T-helper 2 cell treated with Interferon-gamma antibody and Interleukin-4, amounts not matched to agents 100 ng/mL and 5 ng/mL, for 36 hours (primary cell): ENCODE results near the gene BOC. TPM values are rescaled to one million over a fixed set of nuclear protein-coding genes. Genes with fewer than 3 reads are reported as not detected.

Experiments used
- intact Hi-C: fragments of 100-400 bp; cut with micrococcal nuclease; formaldehyde crosslinking; loops from one replicate; pipeline ENCODE4 v1.15.1; 2023
- total RNA-seq: library from RNA; stranded (reverse); gene quantifications from 2 replicates; pipeline ENCODE4 v1.2.3, GENCODE V29; 2022

The BOC gene
- total RNA-seq, 1 donor from 2014 or later: 0.27 TPM

DNA sequence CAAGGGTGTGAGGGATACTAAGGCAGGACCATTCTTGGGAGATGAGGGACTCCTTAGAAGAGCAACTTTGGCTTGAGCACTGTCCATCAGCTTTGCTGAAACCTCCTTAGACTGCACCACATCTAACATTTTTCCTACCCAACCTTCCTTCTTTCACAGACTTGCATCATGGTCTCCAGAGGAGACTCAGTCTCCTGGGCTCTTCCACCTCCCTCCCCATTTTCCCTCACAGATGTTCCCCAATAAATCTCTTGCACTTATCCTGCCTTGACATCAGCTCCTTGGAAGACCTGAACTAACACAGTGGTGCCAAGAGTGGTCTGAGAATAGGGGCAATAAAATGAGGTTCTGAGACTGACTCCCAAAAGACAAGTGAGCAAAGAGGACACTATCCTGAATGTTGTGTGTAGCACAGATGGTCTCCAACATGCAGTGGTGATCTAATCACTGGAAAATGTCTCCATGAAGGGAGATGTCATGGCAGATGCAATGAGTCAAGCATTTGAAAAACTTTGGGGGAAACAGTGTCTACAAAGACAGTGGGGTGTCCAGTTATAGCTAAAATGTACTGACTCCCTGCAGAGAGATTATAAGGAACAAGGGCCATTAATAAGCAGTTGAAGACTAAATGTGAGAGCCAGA, 26.0 kb upstream of the BOC start:
- intact Hi-C loops: no loop called here

DNA sequence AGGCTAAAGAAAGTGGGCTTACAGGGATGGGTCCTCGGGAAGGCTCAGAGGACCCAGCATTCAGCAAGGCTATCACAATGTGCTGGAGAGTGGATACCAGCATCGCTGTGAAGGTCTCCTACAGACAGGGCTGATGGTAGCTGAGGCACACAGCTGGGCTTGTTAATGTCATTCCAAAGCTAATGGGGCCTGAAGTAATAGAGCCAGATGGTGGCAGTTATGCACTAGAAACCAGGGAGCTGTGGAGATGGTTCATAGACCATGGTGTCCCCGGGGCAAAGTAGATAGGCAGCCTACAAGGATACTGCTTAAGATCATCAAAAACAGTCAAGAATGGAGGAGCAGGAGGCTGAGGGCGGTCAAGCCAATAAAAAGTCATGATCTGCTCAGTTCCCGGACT, 24.8 kb upstream of the BOC start:
- intact Hi-C loops: no loop called here

DNA sequence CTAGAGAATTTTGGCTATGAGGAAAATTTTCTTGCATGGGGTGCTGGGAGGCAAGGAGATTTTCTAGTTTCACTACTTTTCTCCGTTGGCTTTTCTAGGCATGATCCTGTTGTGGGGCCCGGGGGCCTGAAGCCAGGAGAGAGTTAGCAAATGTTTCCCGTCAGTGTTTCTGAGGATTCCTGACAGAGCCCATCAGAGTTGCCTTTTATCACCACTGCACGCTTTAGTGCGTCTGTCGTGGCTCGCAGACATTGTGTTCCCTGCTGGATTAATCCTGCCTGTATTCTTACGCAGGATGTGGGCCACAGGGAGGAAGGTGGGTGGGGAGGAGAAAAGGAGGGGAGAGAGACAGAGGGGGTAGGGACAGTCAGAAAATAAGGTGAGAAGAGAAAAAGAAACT, 18.1 kb upstream of the BOC start:
- intact Hi-C loops: no loop called here

DNA sequence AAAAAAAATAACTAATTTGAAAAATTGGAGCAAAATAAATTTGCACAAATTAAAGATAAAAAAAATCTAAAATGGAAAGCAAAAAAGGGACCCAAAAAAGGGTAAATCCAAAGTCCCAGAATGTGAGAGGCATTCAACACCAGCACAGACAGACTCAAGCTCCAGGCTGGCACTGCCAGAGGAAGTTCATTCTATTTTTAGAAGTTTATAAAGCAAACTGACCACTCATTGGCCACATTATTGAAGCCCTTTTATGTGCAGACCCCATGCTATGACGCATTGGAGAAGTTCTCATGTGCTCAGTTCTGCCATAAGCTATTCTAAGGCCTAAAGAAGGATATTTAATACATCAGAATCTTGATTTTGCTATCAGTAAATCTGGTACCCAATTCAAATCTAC, 17.6 kb upstream of the BOC start:
- intact Hi-C loops: no loop called here

DNA sequence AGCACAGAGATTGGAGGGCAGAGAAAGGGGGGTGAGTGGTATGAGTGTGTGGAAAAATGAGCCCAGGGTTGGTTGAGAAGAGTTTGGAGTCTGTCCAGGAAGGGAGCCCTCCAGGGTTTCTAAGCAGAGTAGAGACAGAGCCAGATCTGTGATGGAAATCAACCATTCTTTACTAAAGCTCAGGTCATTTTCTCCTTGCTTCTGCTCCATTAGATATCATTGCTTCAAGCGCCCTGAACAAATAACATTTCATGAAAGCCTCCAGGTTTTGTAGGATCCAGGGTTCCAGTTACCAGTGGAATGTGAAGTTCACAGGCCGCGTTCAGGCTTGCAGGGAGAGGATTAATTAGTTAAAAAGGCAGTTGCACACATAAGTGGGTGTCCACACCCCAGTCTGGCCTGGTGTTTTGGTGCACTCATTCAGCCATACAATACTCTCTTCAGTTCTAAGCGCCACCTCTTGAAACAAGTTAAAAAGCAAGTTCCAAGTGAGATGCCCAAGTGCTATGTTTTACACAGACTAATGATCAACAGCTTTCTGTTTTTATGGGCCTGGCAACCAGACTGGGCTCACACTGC, 16.4 kb upstream of the BOC start:
- intact Hi-C loops: no loop called here

DNA sequence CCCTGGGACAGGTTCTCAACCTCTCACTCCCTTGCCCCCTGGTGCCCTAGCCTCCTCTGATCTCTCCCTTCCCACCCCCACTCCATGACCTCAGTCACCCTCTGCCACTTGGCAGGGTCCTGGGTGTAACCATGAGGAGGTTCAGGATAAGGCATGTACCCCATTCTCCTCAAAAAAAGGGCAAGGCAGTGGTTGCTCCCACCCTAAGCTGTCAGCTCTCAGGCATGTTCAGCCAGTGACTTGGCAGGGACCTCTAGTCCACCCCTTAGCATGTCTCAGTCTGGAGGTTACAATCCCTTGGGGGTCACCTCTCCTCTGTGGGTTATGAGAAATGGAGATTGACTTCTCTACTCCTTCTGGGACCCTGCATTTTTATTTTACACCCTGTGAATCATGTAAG, 11.0 kb upstream of the BOC start:
- intact Hi-C loops: no loop called here

DNA sequence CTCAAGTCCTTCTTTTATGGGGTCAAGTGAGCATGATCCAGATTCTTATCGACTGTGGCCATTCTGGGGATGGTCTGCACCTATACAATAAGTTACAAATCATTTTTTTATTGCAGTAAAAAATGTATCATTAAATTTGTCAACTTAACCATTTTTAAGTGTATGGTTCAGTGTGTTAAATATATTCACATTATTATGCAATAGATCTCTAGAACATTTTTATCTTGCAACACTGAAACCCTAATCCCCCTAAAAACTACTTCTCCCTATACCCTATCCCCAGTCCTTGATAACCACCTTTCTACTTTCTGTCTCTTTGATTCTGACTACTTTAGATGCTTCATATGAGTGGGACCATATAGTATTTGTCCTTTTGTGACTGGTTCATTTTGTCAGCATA, 10.4 kb upstream of the BOC start:
- intact Hi-C loops: no loop called here

DNA sequence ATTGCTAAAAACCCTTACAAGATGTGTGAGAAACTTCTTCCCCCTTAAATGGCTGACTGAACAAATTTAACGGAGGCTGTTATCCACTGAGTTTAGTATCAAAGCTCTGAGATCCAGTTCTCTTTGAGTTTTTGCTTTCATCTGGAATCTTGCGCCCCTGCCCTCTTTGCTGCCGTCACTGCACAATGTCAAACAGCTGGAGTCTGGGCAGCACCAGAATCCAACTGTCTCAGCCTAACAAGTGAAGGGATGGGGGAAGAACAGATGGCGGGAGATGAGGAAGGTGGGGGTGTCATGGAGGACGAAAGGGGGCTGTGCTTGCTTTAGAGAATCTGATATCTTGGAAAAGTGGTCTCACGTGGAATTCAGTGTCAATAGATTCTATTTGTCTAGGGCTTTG, 7.0 kb upstream of the BOC start:
- intact Hi-C loops: no loop called here

DNA sequence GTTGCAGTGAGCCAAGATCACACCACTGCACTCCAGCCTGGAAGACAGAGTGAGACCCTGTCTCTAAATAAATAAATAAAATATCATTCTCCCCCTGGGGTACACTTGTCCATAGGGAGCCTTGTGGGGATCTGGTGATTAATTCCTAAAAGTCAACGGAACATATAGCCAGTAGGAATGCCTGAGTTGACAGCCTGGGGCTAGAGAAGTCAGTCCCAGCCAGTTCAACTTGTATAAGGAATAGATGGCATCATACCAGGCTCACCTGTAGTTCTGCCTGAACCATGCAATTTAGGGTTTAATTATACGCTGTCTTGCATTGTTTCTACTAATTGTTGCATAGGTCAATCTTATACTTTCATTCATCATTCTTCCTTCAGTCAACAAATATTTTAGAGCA, 5.9 kb upstream of the BOC start:
- intact Hi-C loops: no loop called here

DNA sequence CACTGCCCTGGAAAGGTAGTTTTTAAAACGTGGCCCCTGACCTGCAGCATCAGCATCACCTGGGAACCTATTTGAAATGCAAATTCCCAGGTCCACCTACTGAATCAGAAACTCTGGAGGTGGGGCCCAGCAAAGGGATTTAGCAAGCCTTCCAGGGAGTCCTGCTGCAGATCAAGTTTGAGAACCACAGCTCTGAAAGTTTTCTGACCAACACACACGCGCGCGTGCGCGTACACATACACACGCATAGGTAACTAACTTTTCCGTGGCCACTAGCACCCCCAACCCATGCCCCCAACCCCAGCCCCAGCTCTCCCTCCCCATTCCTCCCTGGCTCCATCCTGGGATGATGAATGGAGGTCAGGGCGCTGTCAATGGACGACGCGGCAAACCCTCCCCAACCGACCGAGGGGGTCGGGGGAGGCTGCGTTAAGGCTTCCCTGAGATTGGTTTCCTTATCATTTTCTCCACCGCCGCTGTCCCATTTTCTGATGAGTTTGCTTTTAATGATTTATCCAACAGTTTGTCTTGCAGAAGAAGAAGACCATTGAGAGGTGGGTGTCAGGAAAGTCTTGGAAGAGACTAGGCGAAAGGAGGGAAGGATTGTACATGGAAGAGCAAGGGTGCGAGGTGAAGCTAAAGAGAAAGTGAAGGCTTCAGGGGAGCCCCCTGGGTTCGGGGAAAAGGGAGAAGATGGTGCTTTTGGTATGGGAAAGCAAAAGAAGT, 590 bp upstream of the BOC start:
- intact Hi-C loops: loop anchor here (10.0 kb wide), 1 partner anchor 436 kb away; no protein-coding TSS in a partner anchor

DNA sequence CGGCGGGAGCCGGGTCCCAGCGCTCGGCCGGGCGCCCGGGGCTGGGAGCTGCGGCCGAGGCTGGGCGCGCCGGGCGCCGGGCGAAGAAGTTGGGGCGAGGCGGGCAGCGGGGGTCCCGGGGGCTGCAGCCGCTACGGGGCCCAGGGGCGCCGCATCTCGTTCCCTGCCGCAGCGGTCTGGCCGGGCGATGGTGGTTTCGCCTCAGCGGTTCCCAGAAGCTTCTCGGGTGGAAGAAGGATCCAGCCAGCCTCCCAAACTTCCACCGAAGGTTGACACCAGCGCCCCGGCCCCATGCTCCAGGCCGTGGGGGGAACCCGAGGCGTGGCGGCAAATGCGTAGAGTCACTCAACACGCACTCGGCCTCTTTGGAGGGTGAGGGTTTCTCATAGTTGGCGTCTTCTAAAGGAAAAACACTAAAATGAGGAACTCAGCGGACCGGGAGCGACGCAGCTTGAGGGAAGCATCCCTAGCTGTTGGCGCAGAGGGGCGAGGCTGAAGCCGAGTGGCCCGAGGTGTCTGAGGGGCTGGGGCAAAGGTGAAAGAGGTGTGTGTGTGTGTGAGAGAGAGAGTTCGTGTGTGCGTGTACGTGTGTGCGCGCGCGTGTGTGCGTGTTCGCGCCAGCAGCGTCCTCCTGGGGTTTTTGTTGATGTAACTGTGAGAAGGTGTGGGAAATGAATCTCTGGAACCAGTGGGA, 940 bp downstream of the BOC start:
- intact Hi-C loops: loop anchor here (10.0 kb wide), 1 partner anchor 437 kb away; no protein-coding TSS in a partner anchor

DNA sequence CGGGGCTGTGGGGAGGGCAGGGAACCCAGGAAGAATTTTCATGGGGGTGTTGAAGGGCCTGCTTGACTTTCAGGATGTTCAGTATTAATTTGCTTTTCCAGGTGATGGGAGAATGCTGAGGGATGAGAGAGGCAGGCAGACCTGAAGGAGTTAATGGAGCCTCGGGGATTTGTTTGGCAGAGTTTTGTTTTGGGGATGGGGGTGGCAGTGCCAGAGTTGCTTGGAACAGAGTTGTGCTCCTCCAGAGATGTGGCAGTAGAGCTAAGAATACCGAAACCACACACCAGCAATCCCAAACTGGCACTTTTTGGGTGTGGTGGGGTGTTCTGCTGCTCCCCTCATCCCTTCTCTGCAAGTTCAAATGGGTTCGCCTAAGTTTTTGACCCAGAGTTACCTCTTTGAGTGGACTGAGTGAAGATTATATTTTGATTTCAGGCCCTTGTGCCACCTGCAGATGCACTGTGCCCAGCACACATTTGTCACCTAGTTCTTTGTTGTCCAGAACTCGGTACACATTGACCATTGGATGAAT, 1.6 kb downstream of the BOC start:
- intact Hi-C loops: loop anchor here (10.0 kb wide), 1 partner anchor 438 kb away; no protein-coding TSS in a partner anchor

DNA sequence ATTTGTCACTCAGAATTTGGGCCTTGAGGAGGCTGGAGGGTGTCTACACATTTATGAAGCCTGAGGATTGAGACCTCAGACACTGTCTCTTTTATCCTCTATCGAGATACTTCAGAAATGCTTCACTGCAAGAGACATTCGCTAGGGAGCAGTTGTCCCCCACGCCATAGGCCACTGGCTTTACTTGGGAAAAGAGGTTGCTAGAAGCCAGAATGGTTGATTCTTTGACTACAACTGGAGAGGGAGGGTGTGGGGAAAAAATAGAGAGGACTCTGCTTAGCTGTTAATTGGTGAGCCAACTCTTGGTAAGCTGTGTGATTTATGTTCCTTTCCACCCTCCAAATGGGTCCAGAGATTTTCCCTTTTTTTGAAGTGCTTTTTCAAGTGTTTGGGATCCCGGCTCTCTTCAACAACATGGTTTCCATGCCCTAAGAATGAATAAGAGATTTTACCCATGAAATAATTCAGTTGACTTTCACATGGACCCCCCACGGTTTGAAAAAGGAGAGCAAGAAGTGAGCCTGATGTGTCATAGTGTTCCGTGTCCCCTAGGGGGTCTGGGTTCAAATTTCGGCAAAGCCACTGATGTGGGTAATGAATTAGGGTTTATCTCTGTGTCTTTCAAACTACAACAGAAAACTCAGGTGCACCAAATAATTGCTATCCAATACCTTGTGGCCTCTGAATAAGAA, 2.7 kb downstream of the BOC start:
- intact Hi-C loops: loop anchor here (10.0 kb wide), 1 partner anchor 439 kb away; no protein-coding TSS in a partner anchor

DNA sequence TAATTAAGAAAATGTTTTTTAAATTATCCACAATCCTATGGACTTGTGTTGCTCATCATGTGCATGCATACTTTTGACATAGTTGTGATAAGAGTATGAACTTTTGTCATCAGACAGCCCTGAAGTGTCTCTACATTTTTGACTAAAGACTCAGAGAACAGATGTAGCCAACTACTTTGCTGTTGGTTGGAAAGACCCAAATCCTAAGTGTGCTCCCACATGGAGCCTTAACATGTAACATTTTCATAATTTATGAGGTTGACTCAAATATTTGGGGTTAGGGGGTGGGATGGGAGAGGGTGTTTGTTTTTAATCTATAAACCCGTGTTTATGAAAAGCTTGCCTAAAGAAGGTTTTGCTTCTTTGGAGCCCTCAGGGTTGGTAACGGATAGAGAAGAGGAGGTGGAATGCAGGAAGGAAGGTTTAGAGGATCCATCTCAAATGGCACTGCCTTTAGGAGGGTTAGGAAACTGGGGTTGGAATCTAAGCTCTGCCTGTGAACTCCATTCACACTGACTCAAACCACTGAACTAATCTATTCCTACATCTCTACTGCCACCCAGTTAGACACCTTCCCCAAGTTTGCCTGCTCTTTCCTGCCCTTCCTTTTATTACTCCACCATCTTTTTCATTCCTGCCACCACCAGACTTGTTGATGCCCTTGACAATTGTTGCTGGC, 3.7 kb downstream of the BOC start:
- intact Hi-C loops: loop anchor here (10.0 kb wide), 1 partner anchor 440 kb away; no protein-coding TSS in a partner anchor

DNA sequence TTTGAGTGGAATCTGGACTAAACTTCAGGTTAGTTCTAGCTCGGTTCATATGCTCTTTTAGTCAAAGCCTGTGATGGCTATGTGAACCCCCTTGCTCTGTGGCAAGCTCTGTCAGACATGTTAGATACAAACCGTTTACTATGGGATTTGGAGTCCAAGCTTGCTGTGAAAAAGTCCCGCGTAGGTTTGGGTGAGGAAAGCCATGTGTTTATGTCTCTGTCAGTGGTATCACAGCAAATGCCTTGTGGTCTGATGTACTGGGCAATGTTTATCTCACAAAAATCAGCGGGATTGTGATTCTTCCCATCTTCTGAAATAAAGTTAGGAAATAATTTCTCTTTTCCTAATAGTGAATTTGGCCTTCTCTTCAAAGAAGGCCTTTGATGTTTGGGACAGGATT, 5.0 kb downstream of the BOC start:
- intact Hi-C loops: loop anchor here (10.0 kb wide), 1 partner anchor 442 kb away; no protein-coding TSS in a partner anchor

DNA sequence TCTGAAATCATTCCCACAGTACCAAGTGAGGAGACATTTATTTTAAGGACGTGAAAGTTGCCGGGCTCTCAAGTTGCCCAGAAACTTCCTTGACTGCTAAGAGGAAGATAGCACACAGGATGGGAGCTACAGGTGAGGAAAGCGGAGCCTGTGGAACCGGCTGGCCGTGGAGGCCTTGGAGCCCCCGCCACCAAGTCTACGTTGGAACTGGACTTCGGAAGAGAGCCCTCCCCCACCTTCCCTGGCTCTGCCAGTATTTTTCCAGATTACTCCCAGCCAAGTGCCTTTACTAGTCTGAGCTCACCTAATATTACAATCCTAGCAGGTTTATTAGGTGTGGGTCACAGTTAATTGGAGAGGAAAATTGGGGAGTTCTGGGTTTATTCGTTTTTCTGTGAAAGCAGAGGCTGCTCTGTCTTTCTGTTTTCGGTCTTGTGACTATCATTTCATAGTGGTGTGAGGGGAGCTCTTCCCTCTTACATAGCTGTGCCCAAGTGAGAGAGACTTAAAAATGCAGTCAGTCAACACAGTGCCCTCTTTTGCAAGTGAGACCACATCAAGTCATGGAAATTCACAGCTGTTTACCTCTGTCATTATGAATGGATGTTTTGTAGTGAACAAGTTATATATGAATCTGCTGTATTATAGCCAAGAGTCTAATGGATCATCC, 6.8 kb downstream of the BOC start:
- intact Hi-C loops: loop anchor here (10.0 kb wide), 1 partner anchor 443 kb away; no protein-coding TSS in a partner anchor

DNA sequence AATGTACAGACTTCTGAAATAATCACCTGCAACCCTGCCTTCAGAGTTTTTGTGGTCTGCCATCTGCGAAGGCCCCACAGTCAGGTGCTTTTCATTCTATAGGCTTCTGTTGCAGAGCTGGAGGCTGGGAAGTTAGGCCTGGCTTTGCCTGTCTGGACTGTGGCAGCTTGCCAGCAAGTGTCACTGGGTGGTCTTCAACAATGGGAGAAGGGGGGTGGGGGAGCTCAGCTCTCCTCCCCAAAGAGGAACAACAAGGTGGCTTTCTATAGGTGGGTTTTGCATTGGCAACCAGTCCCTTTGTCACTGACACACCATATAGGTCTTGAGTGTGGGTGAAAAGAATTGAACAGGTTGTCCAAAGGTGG, 7.3 kb downstream of the BOC start:
- intact Hi-C loops: loop anchor here (10.0 kb wide), 1 partner anchor 444 kb away; no protein-coding TSS in a partner anchor

DNA sequence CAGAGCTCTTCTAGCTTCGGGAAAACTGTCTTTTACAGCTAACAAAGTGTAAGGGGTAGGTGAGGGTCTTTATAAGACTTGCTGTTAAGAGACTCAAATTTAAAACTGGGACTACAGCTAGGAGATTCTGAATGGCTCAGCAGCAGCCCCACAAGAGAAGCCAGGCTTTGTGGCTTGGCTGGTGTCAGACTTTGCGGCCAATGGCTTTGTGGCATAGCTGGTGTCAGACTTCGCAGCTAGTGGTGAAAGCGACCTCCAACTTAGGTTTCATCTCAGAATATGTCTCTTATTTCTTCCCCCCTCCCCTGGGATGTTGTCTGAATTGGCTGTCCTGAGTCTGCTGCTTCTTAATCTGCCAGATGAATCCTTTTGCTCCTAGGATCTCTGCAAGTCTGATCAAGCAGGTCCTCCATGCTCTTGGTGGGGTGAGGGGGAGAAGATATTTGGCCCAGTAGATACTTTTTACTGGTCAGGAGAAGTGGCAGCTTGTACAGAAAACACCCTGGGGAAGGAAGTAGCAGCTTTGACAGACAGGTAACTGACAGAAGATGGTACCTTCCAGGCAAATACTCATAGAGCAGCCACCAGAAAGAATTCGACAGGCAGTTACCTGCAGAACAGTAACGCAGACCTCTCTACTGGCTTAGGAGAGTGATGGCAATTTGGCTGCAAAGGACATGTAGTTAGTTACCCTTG, 8.4 kb downstream of the BOC start:
- intact Hi-C loops: loop anchor here (10.0 kb wide), 1 partner anchor 445 kb away; no protein-coding TSS in a partner anchor

DNA sequence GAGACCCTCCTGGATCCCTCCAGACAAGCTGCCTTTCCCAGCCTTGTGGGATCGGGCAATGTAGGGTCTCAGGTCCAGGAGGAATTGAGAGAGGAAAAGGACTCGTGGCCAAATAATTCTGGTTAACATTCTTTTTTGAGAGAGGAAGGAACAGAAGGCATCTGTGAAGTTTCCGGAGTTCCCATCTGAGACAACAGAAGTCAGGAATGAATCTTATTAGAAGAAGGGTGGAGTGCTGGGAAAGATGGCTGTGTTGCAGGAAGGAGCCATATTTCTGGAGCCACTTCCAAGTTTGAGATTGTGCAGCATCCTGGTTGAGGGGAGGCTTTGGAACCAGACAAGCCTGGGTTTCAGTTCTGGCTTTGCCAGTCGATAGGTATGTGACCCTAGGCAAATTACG, 9.4 kb downstream of the BOC start:
- intact Hi-C loops: no loop called here
